Transverse colon (tissue), 4 donors: ENCODE measurements around the gene HNRNPUL2. TPM values are rescaled to one million over a fixed set of nuclear protein-coding genes. Genes with fewer than 3 reads are reported as not detected.
"Not testable (repeated sequence)": the region's sequence is repeated elsewhere in the genome, so short reads cannot be mapped to it uniquely, and the experiment has no call there.

Experiments
- DNase-seq: peaks from one replicate; pipeline ENCODE4 v3.0.0-alpha.2; 2019
- H3K27ac ChIP-seq, 4 donors: fragments of 200-600 bp; sonication (generic); 2 replicates each; pipeline ENCODE4 v1.5.1; 2016 to 2018; ENCODE audit warnings: inconsistent platforms in 4 of 4
- H3K27me3 ChIP-seq: fragments of 200-600 bp; sonication (generic); 2 replicates; pipeline ENCODE4 v1.5.1; 2017; ENCODE audit warnings: inconsistent platforms
- H3K36me3 ChIP-seq, 4 donors: fragments of 200-600 bp; sonication (generic); 2 replicates each; pipeline ENCODE4 v1.5.1; 2017 to 2019; ENCODE audit warnings: inconsistent platforms in 4 of 4
- H3K4me1 ChIP-seq, 4 donors: fragments of 200-600 bp; sonication (generic); 2 replicates each; pipeline ENCODE4 v1.5.1; 2017 to 2020; ENCODE audit warnings: inconsistent platforms in 4 of 4
- H3K4me3 ChIP-seq, 4 donors: fragments of 200-600 bp; sonication (generic); 1 replicate in 1 of 4; 2 replicates in 3 of 4; pipeline versions ENCODE4 v1.5.1 to v1.6.1; 2017 to 2019; ENCODE audit warnings: inconsistent platforms in 4 of 4
- H3K9me3 ChIP-seq, 2 donors: fragments of 200-600 bp; sonication (generic); 2 replicates each; pipeline ENCODE4 v1.5.1; 2017 to 2019; ENCODE audit warnings: inconsistent platforms in 2 of 2
- EP300 ChIP-seq: sonication (generic); formaldehyde crosslinking; IDR thresholded peaks from one replicate; pipeline ENCODE4 v1.6.1; 2017; ENCODE audit warnings: antibody characterized with exemption, low read depth
- POLR2A ChIP-seq: fragments of 450-650 bp; IDR thresholded peaks from one replicate; pipeline ENCODE4 v1.6.1; 2016; ENCODE audit warnings: antibody characterized with exemption, mild to moderate bottlenecking, moderate library complexity
- POLR2AphosphoS5 ChIP-seq, 3 donors: sonication (generic); formaldehyde crosslinking; IDR thresholded peaks; one replicate each; pipeline ENCODE4 v1.6.1; 2016; ENCODE audit warnings: antibody characterized with exemption in 3 of 3
- WGBS, 2 donors: methylation state at CpG; one replicate each; pipeline ENCODE4 v1.1.5; 2018; ENCODE audit warnings: low coverage in 1 of 2; 5-methylcytosine and 5-hydroxymethylcytosine counted together
- in situ Hi-C, 4 donors: fragments of 200-750 bp; cut with MboI; loops; one replicate each; pipeline versions ENCODE4 v1.15.0 to v1.15.1; 2017; ENCODE audit warnings: low sequenced_read_pairs in 3 of 4, low pct_ligation_motif_present in 1 of 4, low pct_unique_long_range_greater_than_20kb in 1 of 4
- intact Hi-C: fragments of 100-400 bp; cut with DNase I; formaldehyde crosslinking; loops from one replicate; pipeline ENCODE4 v1.15.1; 2023; ENCODE audit warnings: low total_unique reads
- total RNA-seq, 4 donors: library from RNA; depleted of rRNA; stranded (reverse); fragments of >200 nt; gene quantifications; one replicate each; pipeline ENCODE4 v1.1.0, GENCODE V29; 2016
- TF ChIP-seq, protein P1 (sequence below), 5 experiments: fragments of 200-600 bp in 3 of 5; fragments of 450-650 bp in 2 of 5; sonication (generic) in 3 of 5; IDR thresholded peaks; 1 replicate in 2 of 5; 2 replicates in 3 of 5; pipeline ENCODE4 v1.5.1; 2016 to 2017; ENCODE audit warnings: antibody characterized with exemption in 5 of 5, inconsistent platforms in 3 of 5, mild to moderate bottlenecking in 2 of 5, moderate library complexity in 1 of 5

The HNRNPUL2 gene
- total RNA-seq, 4 donors from 2014 or later, result 21.8 to 116 (median 59.6) TPM

DNA sequence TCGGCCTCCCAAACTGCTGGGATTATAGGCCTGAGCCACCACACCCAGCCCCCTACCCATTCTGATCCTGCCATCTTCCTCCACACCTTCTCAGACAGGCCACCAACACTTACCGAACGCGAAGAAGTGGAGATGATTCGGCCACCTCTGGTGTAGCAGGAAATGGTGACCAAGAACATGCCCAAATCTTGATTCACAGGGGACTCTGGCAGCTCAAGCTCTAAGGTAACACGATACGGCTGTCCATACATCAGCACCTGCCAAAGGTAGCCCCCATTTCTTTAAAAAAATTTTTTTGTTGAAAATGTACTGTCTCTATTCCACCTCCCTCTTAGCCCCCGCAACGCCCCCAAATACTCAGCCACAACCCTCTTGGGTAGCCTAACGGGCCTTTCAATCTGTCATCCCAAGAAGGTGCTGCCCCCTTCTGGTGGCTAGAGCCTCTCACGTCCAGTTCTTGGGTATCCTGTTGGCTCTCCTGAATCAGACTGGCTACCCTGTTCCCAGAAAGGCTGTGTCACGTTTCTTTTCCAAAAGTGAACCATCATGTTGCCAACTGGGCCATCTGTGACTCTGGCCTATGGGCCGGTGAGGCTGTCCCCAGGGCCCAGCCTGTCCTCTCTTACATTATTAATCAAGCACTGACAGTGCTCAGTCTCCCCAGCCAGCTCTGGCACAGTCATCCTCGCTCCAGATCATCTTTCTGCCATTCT, 32.6 kb downstream of the HNRNPUL2 start:
- Histone ChIP-seq H3K27ac (no peak overlapping the region), H3K4me1 (peaks cover 0 to 7% (median 0%) of the 10 kb centered on the region in 4 donors), H3K4me3 (no peak overlapping the region), H3K36me3 (peaks cover 0 to 23% (median 9%) of the 10 kb centered on the region in 4 donors), H3K27me3 (no peaks in the 10 kb centered on the region), H3K9me3 (no peaks in the 10 kb centered on the region)
- WGBS, 2 donors, result 48 to 50% methylated on average over 2 to 14 of the region's 14 CpGs
- peak; percentile 85 for DNase-seq
- TF ChIP-seq POLR2A (no peak), EP300 (no peak), POLR2AphosphoS5 (IDR thresholded peaks at IDR 0.05) (no peak)
- TF ChIP-seq, protein P1, sequence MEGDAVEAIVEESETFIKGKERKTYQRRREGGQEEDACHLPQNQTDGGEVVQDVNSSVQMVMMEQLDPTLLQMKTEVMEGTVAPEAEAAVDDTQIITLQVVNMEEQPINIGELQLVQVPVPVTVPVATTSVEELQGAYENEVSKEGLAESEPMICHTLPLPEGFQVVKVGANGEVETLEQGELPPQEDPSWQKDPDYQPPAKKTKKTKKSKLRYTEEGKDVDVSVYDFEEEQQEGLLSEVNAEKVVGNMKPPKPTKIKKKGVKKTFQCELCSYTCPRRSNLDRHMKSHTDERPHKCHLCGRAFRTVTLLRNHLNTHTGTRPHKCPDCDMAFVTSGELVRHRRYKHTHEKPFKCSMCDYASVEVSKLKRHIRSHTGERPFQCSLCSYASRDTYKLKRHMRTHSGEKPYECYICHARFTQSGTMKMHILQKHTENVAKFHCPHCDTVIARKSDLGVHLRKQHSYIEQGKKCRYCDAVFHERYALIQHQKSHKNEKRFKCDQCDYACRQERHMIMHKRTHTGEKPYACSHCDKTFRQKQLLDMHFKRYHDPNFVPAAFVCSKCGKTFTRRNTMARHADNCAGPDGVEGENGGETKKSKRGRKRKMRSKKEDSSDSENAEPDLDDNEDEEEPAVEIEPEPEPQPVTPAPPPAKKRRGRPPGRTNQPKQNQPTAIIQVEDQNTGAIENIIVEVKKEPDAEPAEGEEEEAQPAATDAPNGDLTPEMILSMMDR (IDR thresholded peaks at IDR 0.05), result peak; percentile 64 to 85 (median 83)
- intact Hi-C loops (no loop called here), in situ Hi-C loops (loop anchor here in 3 of 4 donors (10.0 to 25.0 kb wide), 4 partner anchors 100 to 307 kb away; partner anchors contain the start of genes SCGB1A1 (in 1 of the 3) and TUT1 (in 1 of the 3))

DNA sequence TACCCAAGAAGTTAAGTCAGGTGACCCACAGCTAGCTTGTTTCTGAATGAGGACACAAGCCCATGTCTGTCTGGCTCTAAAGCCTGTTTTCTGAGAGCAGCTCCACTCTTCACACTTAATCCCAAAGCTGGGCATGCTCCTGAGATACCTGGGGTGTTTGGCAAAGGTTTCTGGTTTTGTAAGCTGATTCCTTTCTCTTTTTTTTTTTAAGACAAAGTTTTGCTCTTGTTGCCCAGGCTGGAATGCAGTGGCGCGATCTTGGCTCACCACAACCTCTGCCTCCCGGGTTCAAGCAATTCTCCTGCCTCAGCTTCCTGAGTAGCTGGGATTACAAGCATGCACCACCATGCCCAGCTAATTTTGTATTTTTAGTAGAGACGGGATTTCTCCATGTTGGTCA, 33.6 kb downstream of the HNRNPUL2 start:
- H3K36me3 ChIP-seq, result peaks cover 0 to 23% (median 9%) of the 10 kb centered on the region in 4 donors
- WGBS, 2 donors, result 73 to 86% methylated on average over 4 of the region's 4 CpGs
- H3K27me3 ChIP-seq, H3K4me3 ChIP-seq, H3K4me1 ChIP-seq, H3K9me3 ChIP-seq, DNase-seq, intact Hi-C loops, H3K27ac ChIP-seq: not testable (repeated sequence)
- in situ Hi-C loops, result loop anchor here in 3 of 4 donors (10.0 to 25.0 kb wide), 4 partner anchors 99 to 306 kb away; partner anchors contain the start of genes SCGB1A1 (in 1 of the 3) and TUT1 (in 1 of the 3)

DNA sequence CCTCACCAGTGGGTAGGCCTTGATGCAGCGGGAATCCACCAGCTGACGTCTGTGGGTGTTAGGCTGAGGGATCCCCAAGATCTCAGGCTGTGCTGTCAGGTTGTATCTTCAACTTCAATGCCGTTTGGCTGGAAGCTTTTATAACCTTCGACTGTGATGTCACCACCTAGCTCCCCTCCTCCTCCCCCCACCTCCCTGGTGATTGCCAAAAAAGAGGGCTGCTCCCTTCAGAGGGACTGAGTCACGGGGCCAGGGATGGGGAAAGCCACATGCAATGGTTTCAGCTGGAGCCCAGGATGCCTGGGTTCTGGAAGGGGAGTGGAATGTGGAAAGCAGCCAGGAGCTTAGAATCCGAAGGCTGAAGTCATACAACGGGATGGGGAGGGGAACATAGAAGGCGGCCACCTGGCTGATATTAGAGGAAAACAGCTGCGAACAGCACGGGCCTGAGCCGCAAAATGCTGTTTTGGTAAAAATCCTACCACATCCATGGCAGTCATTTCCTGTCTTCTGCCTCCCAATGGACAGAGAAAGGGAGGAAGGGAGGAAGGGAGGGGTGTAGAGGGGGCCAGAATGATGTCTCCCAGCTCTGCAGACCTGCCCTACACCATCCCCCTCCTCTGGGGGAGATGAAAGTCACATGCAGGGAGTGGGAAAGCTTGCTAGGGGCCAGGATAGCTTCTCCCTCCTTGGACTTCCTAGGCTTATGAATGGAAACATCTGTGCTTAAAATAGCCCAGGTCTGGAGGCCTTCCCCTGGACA, 37.7 kb downstream of the HNRNPUL2 start, which contains the start of gene LRRN4CL:
TSS of gene LRRN4CL (minus strand) at position 110 of the 763 bp plus-strand sequence. CDS start 1,022 bp downstream, outside the sequence.
- Histone ChIP-seq H3K27me3 (peaks cover 20% of the 10 kb centered on the region), H3K9me3 (no peaks in the 10 kb centered on the region), H3K4me3 (peak within 1 kb of the TSS in 3 of 4 donors; percentile 5 to 33 (median 12)), H3K27ac (peak within 1 kb of the TSS; percentile 41 to 85 (median 74)), H3K36me3 (peaks cover 0 to 23% (median 9%) of the 10 kb centered on the region in 4 donors), H3K4me1 (peaks cover 0 to 12% (median 4%) of the 10 kb centered on the region in 4 donors)
- intact Hi-C loops (loop anchor here (10.0 kb wide), 1 partner anchor 295 kb away; no protein-coding TSS in a partner anchor), in situ Hi-C loops (loop anchor here in 3 of 4 donors (10.0 to 25.0 kb wide), 4 partner anchors 95 to 302 kb away; partner anchors contain the start of genes SCGB1A1 (in 1 of the 3) and TUT1 (in 1 of the 3))
- peak; percentile 67 for DNase-seq
- 27 to 50% methylated on average over 2 to 11 of the region's 11 CpGs for WGBS, 2 donors
- TF ChIP-seq, protein P1 (IDR thresholded peaks at IDR 0.05), result no peak
- TF ChIP-seq POLR2A, result peak; percentile 29
- peak; percentile 27 to 62 (median 38) for TF ChIP-seq POLR2AphosphoS5 (IDR thresholded peaks at IDR 0.05)
- no peak for TF ChIP-seq EP300

DNA sequence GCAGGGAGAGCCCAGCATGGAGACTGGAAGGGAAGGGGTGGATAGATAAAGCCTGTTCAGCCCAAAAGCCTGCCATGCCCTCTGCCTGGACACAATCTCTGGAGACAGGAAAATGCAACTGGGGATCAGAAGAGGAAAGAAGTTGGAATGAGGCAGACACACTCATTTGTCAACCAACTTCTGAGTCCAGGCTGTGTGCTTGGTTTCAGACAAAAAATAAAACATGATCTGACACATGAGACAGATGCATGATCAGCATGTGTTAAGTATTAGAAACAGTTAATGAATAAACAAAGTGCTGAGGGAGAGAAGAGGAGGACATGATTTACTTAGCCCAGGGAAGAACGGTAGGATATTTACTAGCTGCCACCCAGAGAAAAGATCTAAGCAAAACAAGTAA, 38.8 kb downstream of the HNRNPUL2 start:
- in situ Hi-C loops (loop anchor here in 2 of 4 donors (25.0 kb wide), 2 partner anchors 276 to 301 kb away; partner anchors contain the start of gene SCGB1A1 (in 1 of the 2)), intact Hi-C loops (loop anchor here (10.0 kb wide), 1 partner anchor 294 kb away; no protein-coding TSS in a partner anchor)
- Histone ChIP-seq H3K27me3 (peaks cover 20% of the 10 kb centered on the region), H3K27ac (peak overlapping the region; percentile 41 to 85 (median 74)), H3K36me3 (peaks cover 0 to 23% (median 9%) of the 10 kb centered on the region in 4 donors), H3K4me1 (peaks cover 0 to 12% (median 3%) of the 10 kb centered on the region in 4 donors), H3K9me3 (no peaks in the 10 kb centered on the region), H3K4me3 (peak overlapping the region in 3 of 4 donors; percentile 5 to 33 (median 18))
- no peak for DNase-seq
- TF ChIP-seq POLR2AphosphoS5 (IDR thresholded peaks at IDR 0.05) (no peak), POLR2A (no peak), EP300 (no peak)
- TF ChIP-seq, protein P1 (IDR thresholded peaks at IDR 0.05), result no peak
- WGBS, 2 donors, result 67% methylated on average over 1 of the region's 1 CpG
